DND-41 (cell line): ENCODE measurements around the gene OSBPL3.

Source experiments
- ATAC-seq: fragments of 200-7000 bp; cut with Tn5 transposase; 3 replicates; pipeline ENCODE4 v1.9.1; 2021; ENCODE audit warnings: low read depth; ENCODE audit not compliant: insufficient read depth
- DNase-seq: peaks from one replicate; pipeline ENCODE4 v3.0.0-alpha.2; 2020
- H2AFZ ChIP-seq: 2 replicates; pipeline ENCODE4 v1.6.0; 2012; ENCODE audit warnings: low read depth, low read length
- H3K27ac ChIP-seq: 2 replicates; pipeline ENCODE4 v1.5.1; 2012; ENCODE audit warnings: low read length, inconsistent platforms
- H3K27me3 ChIP-seq: fragments of 200-600 bp; sonication (generic); 2 replicates; pipeline ENCODE4 v1.6.0; 2012; ENCODE audit warnings: low read length, mild to moderate bottlenecking, inconsistent platforms; ENCODE audit not compliant: insufficient read depth, poor library complexity
- H3K36me3 ChIP-seq: 2 replicates; pipeline ENCODE4 v1.5.1; 2012; ENCODE audit warnings: low read length, inconsistent platforms; ENCODE audit not compliant: insufficient read depth
- H3K4me1 ChIP-seq: 2 replicates; pipeline ENCODE4 v1.5.1; 2012; ENCODE audit warnings: mild to moderate bottlenecking, low read length; ENCODE audit not compliant: insufficient read depth
- H3K4me2 ChIP-seq: 2 replicates; pipeline ENCODE4 v1.6.0; 2012; ENCODE audit warnings: mild to moderate bottlenecking, moderate library complexity, low read length, inconsistent platforms; ENCODE audit not compliant: insufficient read depth
- H3K4me3 ChIP-seq, 2 experiments: fragments of 200-600 bp in 1 of 2; shearing (Covaris generic) in 1 of 2; 2 replicates each; pipeline ENCODE4 v1.5.1; 2012 to 2016; ENCODE audit warnings: inconsistent platforms in 2 of 2, low read length in 2 of 2, mild to moderate bottlenecking in 2 of 2, low read depth in 1 of 2, moderate library complexity in 1 of 2
- H3K79me2 ChIP-seq: 2 replicates; pipeline ENCODE4 v1.6.0; 2012; ENCODE audit warnings: low read length, inconsistent platforms; ENCODE audit not compliant: insufficient read depth
- H3K9ac ChIP-seq: 2 replicates; pipeline ENCODE4 v1.6.0; 2012; ENCODE audit warnings: low read depth, mild to moderate bottlenecking, inconsistent platforms, low read length, moderate library complexity
- H3K9me3 ChIP-seq: 2 replicates; pipeline ENCODE4 v1.5.1; 2012; ENCODE audit warnings: low read length, moderate library complexity, mild to moderate bottlenecking, inconsistent platforms; ENCODE audit not compliant: insufficient read depth, severe bottlenecking
- H4K20me1 ChIP-seq: 2 replicates; pipeline ENCODE4 v1.6.0; 2012; ENCODE audit warnings: low read length; ENCODE audit not compliant: insufficient read depth
- EZH2 ChIP-seq: IDR thresholded peaks from 3 replicates; pipeline ENCODE4 v1.6.1; 2012; ENCODE audit warnings: borderline replicate concordance, low read depth, mild to moderate bottlenecking, moderate library complexity, low read length, inconsistent platforms; ENCODE audit not compliant: severe bottlenecking
- TF ChIP-seq, protein P1 (sequence below): IDR thresholded peaks from 2 replicates; pipeline ENCODE4 v1.5.1; 2012; ENCODE audit warnings: borderline replicate concordance, low read length, moderate library complexity, mild to moderate bottlenecking; ENCODE audit not compliant: poor library complexity, severe bottlenecking; ENCODE audit errors: extremely low read depth

OSBPL3 gene

DNA sequence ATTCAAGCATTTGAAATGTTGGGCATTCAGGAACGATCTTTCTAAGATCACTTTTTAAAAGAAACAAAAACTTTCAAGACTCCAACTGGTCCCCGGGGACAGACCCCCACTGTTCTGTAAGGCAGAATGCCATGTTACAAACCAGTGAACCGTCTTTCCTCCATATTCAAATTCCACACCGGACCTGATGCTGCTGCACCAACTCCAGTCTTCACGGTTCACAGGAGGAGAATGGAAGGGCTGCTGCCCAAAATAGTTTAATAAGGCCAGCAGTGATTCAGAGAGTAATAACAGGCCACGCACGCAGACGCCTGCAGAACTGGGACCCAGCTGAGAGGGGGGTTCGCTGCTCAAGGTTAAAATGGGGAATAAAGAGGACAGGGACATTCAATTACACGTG lies 47.2 kb downstream of the OSBPL3 start:
- H3K27ac ChIP-seq: no peak overlapping the region
- H4K20me1 ChIP-seq: peaks cover 11% of the 10 kb centered on the region; the same call in 1 of the 2 replicates
- no peaks in the 10 kb centered on the region for H3K27me3 ChIP-seq
- no peaks in the 10 kb centered on the region for H3K36me3 ChIP-seq
- H3K4me2 ChIP-seq: no peak overlapping the region
- no peak overlapping the region for H2AFZ ChIP-seq
- H3K9me3 ChIP-seq: no peaks in the 10 kb centered on the region
- no peak for TF ChIP-seq EZH2
- TF ChIP-seq, protein P1, sequence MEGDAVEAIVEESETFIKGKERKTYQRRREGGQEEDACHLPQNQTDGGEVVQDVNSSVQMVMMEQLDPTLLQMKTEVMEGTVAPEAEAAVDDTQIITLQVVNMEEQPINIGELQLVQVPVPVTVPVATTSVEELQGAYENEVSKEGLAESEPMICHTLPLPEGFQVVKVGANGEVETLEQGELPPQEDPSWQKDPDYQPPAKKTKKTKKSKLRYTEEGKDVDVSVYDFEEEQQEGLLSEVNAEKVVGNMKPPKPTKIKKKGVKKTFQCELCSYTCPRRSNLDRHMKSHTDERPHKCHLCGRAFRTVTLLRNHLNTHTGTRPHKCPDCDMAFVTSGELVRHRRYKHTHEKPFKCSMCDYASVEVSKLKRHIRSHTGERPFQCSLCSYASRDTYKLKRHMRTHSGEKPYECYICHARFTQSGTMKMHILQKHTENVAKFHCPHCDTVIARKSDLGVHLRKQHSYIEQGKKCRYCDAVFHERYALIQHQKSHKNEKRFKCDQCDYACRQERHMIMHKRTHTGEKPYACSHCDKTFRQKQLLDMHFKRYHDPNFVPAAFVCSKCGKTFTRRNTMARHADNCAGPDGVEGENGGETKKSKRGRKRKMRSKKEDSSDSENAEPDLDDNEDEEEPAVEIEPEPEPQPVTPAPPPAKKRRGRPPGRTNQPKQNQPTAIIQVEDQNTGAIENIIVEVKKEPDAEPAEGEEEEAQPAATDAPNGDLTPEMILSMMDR: no peak
- no peak for ATAC-seq
- no peak overlapping the region for H3K4me3 ChIP-seq
- no peak for DNase-seq
- peaks cover 76% of the 10 kb centered on the region for H3K79me2 ChIP-seq
- no peak overlapping the region for H3K9ac ChIP-seq
- peaks cover 10% of the 10 kb centered on the region for H3K4me1 ChIP-seq

GRCh38 chr7:24932389-24932788 lies 47.6 kb downstream of the OSBPL3 start:
- H3K4me2 ChIP-seq: no peak overlapping the region
- no peaks in the 10 kb centered on the region for H3K27me3 ChIP-seq

DNA sequence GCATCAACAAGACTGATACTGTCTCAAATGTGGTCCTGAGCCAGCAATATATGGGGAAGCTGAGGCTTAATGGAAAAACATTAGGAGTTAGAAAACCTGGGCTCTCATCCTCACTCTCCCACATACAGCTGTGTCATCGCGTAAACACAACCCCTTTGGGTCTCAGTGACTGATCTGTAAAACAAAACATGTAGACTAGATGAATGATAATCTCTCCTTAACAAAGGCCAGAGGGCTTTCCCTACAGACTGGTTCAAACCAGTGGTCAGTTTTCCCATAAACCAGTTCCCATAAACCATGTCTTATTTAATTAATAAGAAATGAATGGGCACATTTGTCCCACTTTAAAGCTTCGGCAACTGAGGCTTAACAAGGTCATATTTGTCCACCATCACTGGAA lies 48.1 kb downstream of the OSBPL3 start:
- H3K27ac ChIP-seq: no peak overlapping the region
- H3K4me3 ChIP-seq: no peak overlapping the region
- H3K27me3 ChIP-seq: no peaks in the 10 kb centered on the region
- H3K36me3 ChIP-seq: no peaks in the 10 kb centered on the region
- DNase-seq: no peak
- H3K9me3 ChIP-seq: no peaks in the 10 kb centered on the region
- TF ChIP-seq, protein P1: no peak
- no peak for TF ChIP-seq EZH2
- peaks cover 10% of the 10 kb centered on the region for H3K4me1 ChIP-seq
- peaks cover 71% of the 10 kb centered on the region for H3K79me2 ChIP-seq
- no peak for ATAC-seq
- H4K20me1 ChIP-seq: peaks cover 11% of the 10 kb centered on the region; the same call in 1 of the 2 replicates
- H2AFZ ChIP-seq: no peak overlapping the region
- H3K9ac ChIP-seq: no peak overlapping the region
- no peak overlapping the region for H3K4me2 ChIP-seq

More at GRCh38 chr7:24932389-24932788, 47.6 kb downstream of the OSBPL3 start:
- H3K9ac ChIP-seq: no peak overlapping the region
- H3K4me1 ChIP-seq: peaks cover 10% of the 10 kb centered on the region
- ATAC-seq (no peak), DNase-seq (no peak)
- H3K27ac ChIP-seq: no peak overlapping the region
- H4K20me1 ChIP-seq: peaks cover 11% of the 10 kb centered on the region; the same call in 1 of the 2 replicates
- H3K36me3 ChIP-seq: no peaks in the 10 kb centered on the region
- H3K4me3 ChIP-seq: no peak overlapping the region
- H2AFZ ChIP-seq: no peak overlapping the region
- peaks cover 75% of the 10 kb centered on the region for H3K79me2 ChIP-seq
- no peaks in the 10 kb centered on the region for H3K9me3 ChIP-seq
- TF ChIP-seq, protein P1: no peak
- no peak for TF ChIP-seq EZH2
